SU-DHL-6 (cell line): Measurements from ENCODE around the gene CCNYL1.

Source experiments
- EZH2phosphoT487 ChIP-seq: fragments of 200-600 bp; sonication (generic), shearing (Covaris generic); conservative IDR thresholded peaks from 2 replicates; pipeline ENCODE4 v1.6.1; 2018; ENCODE audit warnings: mild to moderate bottlenecking, antibody characterized with exemption, low read length, moderate library complexity, mixed read lengths
- TF ChIP-seq, protein P1 (sequence below): fragments of 200-600 bp; sonication (generic); IDR thresholded peaks from one replicate; pipeline ENCODE4 v1.5.1; 2017; ENCODE audit warnings: antibody characterized with exemption, mild to moderate bottlenecking, low read length, moderate library complexity; ENCODE audit not compliant: insufficient read depth, poor library complexity, severe bottlenecking

DNA sequence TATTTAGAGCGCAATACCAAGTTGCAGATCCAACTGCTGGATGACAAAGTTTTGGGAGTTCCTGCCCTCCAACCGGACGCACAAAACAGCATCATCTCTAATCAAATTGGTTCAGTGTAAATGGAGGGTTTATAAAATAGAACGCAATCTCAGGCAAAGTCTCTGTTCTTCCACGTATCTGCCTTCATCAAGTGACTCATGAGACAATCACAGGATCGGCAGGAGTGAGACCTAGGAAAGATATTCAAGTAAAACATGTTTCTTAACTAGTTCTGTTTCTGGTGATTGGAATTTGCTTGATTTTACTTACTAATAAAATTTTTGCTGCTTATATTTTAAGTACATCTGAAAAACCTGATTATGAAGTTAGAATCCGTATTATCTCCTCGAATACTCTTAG is 50.7 kb downstream of the CCNYL1 start:
- TF ChIP-seq, protein P1, sequence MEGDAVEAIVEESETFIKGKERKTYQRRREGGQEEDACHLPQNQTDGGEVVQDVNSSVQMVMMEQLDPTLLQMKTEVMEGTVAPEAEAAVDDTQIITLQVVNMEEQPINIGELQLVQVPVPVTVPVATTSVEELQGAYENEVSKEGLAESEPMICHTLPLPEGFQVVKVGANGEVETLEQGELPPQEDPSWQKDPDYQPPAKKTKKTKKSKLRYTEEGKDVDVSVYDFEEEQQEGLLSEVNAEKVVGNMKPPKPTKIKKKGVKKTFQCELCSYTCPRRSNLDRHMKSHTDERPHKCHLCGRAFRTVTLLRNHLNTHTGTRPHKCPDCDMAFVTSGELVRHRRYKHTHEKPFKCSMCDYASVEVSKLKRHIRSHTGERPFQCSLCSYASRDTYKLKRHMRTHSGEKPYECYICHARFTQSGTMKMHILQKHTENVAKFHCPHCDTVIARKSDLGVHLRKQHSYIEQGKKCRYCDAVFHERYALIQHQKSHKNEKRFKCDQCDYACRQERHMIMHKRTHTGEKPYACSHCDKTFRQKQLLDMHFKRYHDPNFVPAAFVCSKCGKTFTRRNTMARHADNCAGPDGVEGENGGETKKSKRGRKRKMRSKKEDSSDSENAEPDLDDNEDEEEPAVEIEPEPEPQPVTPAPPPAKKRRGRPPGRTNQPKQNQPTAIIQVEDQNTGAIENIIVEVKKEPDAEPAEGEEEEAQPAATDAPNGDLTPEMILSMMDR = no peak
- no peak for TF ChIP-seq EZH2phosphoT487
